Posterior vena cava (tissue), 2 donors: ENCODE results near the gene KRT71. TPM values are rescaled to one million over a fixed set of nuclear protein-coding genes. Genes with fewer than 3 reads are reported as not detected.

ENCODE experiments used
- total RNA-seq, 2 donors: library from RNA; stranded (reverse); fragmentation: NEBNext Ultra II Directional; extraction: Animal tissue kit (Norgen Biotek cat#: 25700); gene quantifications; one replicate each; pipeline ENCODE4 v1.2.1, GENCODE V29; 2021
- donor health status: DM: yes; HTN: yes; CAD: no.
- donor health status: DM: yes; HTN: yes; CAD: no.

Gene KRT71
- total RNA-seq, 2 donors from 2014 or later, result not detected

Other genes starting within 250 kb of the KRT71 start
- gene KRT83, start 231.7 kb downstream of the KRT71 start, total RNA-seq, result not detected
- gene KRT85, start 185.7 kb downstream of the KRT71 start, total RNA-seq, result not detected
- not detected for gene KRT84, start 167.5 kb downstream of the KRT71 start, total RNA-seq
- not detected for gene KRT82, start 146.8 kb downstream of the KRT71 start, total RNA-seq
- not detected for gene KRT75, start 118.8 kb downstream of the KRT71 start, total RNA-seq
- gene KRT6B, start 101.0 kb downstream of the KRT71 start, total RNA-seq, result not detected
- gene KRT6C, start 79.3 kb downstream of the KRT71 start, total RNA-seq, result not detected
- gene KRT6A, start 59.9 kb downstream of the KRT71 start, total RNA-seq, result not detected
- gene KRT5, start 32.8 kb downstream of the KRT71 start, total RNA-seq, result not detected
- not detected for gene KRT74, start 20.7 kb upstream of the KRT71 start, total RNA-seq
- not detected for gene KRT72, start 48.3 kb upstream of the KRT71 start, total RNA-seq
- not detected for gene KRT73, start 65.4 kb upstream of the KRT71 start, total RNA-seq
- not detected for gene KRT2, start 99.1 kb upstream of the KRT71 start, total RNA-seq
- gene KRT1, start 127.3 kb upstream of the KRT71 start, total RNA-seq, result under 1 TPM in 1 of 2 donors, not detected in 1; 0.42 TPM
- not detected for gene KRT77, start 150.4 kb upstream of the KRT71 start, total RNA-seq
- not detected for gene KRT76, start 224.2 kb upstream of the KRT71 start, total RNA-seq
- not detected for gene KRT3, start 243.0 kb upstream of the KRT71 start, total RNA-seq